ENCODE measurements around the gene POLDIP2. TPM values are rescaled to one million over a fixed set of nuclear protein-coding genes. Genes with fewer than 3 reads are reported as not detected.

The POLDIP2 gene
- total and polyA plus RNA-seq, 9 of the 15 experiments (the other 6 are each of a cell fraction or from before 2014, with no cell fraction given), result 22.0 to 137 (median 104) TPM

GRCh38 chr17:28390141-28390540, 32.8 kb upstream of the POLDIP2 start (continued):
- TF ChIP-seq HNRNPK (IDR thresholded peaks at IDR 0.05; ENCODE audit: low read depth, low read length, poor library complexity, severe bottlenecking) (no peak), DLX4 (CRISPR knock-in tag; IDR thresholded peaks at IDR 0.05) (no peak), MEF2A (IDR thresholded peaks at IDR 0.05; ENCODE audit: control insufficient read depth, low read depth, low read length) (no peak), ARID1B (IDR thresholded peaks at IDR 0.05) (peak; percentile 70), TAL1 (IDR thresholded peaks at IDR 0.05) (peak; percentile 29; the same call in 1 of the 2 replicates), EP300 (IDR thresholded peaks at IDR 0.05; ENCODE audit: low read length) (no peak), RFX5 (IDR thresholded peaks at IDR 0.05; ENCODE audit: low read depth, low read length) (no peak)
- TF ChIP-seq, protein P1, sequence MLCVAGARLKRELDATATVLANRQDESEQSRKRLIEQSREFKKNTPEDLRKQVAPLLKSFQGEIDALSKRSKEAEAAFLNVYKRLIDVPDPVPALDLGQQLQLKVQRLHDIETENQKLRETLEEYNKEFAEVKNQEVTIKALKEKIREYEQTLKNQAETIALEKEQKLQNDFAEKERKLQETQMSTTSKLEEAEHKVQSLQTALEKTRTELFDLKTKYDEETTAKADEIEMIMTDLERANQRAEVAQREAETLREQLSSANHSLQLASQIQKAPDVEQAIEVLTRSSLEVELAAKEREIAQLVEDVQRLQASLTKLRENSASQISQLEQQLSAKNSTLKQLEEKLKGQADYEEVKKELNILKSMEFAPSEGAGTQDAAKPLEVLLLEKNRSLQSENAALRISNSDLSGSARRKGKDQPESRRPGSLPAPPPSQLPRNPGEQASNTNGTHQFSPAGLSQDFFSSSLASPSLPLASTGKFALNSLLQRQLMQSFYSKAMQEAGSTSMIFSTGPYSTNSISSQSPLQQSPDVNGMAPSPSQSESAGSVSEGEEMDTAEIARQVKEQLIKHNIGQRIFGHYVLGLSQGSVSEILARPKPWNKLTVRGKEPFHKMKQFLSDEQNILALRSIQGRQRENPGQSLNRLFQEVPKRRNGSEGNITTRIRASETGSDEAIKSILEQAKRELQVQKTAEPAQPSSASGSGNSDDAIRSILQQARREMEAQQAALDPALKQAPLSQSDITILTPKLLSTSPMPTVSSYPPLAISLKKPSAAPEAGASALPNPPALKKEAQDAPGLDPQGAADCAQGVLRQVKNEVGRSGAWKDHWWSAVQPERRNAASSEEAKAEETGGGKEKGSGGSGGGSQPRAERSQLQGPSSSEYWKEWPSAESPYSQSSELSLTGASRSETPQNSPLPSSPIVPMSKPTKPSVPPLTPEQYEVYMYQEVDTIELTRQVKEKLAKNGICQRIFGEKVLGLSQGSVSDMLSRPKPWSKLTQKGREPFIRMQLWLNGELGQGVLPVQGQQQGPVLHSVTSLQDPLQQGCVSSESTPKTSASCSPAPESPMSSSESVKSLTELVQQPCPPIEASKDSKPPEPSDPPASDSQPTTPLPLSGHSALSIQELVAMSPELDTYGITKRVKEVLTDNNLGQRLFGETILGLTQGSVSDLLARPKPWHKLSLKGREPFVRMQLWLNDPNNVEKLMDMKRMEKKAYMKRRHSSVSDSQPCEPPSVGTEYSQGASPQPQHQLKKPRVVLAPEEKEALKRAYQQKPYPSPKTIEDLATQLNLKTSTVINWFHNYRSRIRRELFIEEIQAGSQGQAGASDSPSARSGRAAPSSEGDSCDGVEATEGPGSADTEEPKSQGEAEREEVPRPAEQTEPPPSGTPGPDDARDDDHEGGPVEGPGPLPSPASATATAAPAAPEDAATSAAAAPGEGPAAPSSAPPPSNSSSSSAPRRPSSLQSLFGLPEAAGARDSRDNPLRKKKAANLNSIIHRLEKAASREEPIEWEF (CRISPR knock-in tag; IDR thresholded peaks at IDR 0.05), result no peak
- TF ChIP-seq, protein P2, sequence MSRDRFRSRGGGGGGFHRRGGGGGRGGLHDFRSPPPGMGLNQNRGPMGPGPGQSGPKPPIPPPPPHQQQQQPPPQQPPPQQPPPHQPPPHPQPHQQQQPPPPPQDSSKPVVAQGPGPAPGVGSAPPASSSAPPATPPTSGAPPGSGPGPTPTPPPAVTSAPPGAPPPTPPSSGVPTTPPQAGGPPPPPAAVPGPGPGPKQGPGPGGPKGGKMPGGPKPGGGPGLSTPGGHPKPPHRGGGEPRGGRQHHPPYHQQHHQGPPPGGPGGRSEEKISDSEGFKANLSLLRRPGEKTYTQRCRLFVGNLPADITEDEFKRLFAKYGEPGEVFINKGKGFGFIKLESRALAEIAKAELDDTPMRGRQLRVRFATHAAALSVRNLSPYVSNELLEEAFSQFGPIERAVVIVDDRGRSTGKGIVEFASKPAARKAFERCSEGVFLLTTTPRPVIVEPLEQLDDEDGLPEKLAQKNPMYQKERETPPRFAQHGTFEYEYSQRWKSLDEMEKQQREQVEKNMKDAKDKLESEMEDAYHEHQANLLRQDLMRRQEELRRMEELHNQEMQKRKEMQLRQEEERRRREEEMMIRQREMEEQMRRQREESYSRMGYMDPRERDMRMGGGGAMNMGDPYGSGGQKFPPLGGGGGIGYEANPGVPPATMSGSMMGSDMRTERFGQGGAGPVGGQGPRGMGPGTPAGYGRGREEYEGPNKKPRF (IDR thresholded peaks at IDR 0.05; ENCODE audit: low read depth, low read length), result no peak
- TF ChIP-seq, protein P3, sequence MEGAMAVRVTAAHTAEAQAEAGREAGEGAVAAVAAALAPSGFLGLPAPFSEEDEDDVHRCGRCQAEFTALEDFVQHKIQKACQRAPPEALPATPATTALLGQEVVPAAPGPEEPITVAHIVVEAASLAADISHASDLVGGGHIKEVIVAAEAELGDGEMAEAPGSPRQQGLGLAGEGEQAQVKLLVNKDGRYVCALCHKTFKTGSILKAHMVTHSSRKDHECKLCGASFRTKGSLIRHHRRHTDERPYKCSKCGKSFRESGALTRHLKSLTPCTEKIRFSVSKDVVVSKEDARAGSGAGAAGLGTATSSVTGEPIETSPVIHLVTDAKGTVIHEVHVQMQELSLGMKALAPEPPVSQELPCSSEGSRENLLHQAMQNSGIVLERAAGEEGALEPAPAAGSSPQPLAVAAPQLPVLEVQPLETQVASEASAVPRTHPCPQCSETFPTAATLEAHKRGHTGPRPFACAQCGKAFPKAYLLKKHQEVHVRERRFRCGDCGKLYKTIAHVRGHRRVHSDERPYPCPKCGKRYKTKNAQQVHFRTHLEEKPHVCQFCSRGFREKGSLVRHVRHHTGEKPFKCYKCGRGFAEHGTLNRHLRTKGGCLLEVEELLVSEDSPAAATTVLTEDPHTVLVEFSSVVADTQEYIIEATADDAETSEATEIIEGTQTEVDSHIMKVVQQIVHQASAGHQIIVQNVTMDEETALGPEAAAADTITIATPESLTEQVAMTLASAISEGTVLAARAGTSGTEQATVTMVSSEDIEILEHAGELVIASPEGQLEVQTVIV (CRISPR knock-in tag; IDR thresholded peaks at IDR 0.05; ENCODE audit: borderline replicate concordance), result no peak

All from K562 (cell line).